Prostate gland (tissue), 2 donors: ENCODE results near the gene HIBCH. TPM values are rescaled to one million over a fixed set of nuclear protein-coding genes. Genes with fewer than 3 reads are reported as not detected.

ENCODE experiments used
- DNase-seq: peaks from one replicate; pipeline ENCODE4 v3.0.0-alpha.2; 2019; ENCODE audit warnings: low spot score
- H3K27ac ChIP-seq, 2 donors: fragments of 200-600 bp; sonication (generic); 2 replicates each; pipeline ENCODE4 v1.5.1; 2017 to 2019
- H3K27me3 ChIP-seq: fragments of 200-600 bp; sonication (generic); replicated peaks from 2 replicates; pipeline ENCODE4 v1.5.1; 2019; ENCODE audit not compliant: insufficient read depth
- H3K36me3 ChIP-seq, 2 donors: fragments of 200-600 bp; sonication (generic); 1 replicate in 1 of 2; 2 replicates in 1 of 2; pipeline versions ENCODE4 v1.5.1 to v1.8.1; 2017 to 2019
- H3K4me1 ChIP-seq: fragments of 200-600 bp; sonication (generic); replicated peaks from 2 replicates; pipeline ENCODE4 v1.5.1; 2019
- H3K4me3 ChIP-seq, 2 donors: fragments of 200-600 bp; sonication (generic); 2 replicates each; pipeline ENCODE4 v1.5.1; 2017 to 2019
- H3K9me3 ChIP-seq: fragments of 200-600 bp; sonication (generic); 2 replicates; pipeline ENCODE4 v1.5.1; 2017
- POLR2A ChIP-seq: fragments of 450-650 bp; IDR thresholded peaks from one replicate; pipeline ENCODE4 v1.6.1; 2016; ENCODE audit warnings: antibody characterized with exemption, mild to moderate bottlenecking
- POLR2AphosphoS5 ChIP-seq: sonication (generic); formaldehyde crosslinking; IDR thresholded peaks from one replicate; pipeline ENCODE4 v1.6.1; 2017; ENCODE audit warnings: antibody characterized with exemption
- WGBS: methylation state at CpG from one replicate; pipeline ENCODE4 v1.1.5; 2018; 5-methylcytosine and 5-hydroxymethylcytosine counted together
- intact Hi-C: fragments of 100-400 bp; cut with DNase I; formaldehyde crosslinking; loops from one replicate; pipeline ENCODE4 v1.14.2; 2022
- total RNA-seq, 2 donors: library from RNA; depleted of rRNA; stranded (reverse); fragments of >200 nt; gene quantifications; one replicate each; pipeline ENCODE4 v1.1.0, GENCODE V29; 2016
- TF ChIP-seq, protein P1 (sequence below), 4 experiments: fragments of 200-600 bp in 2 of 4; fragments of 450-650 bp in 2 of 4; sonication (generic) in 2 of 4; IDR thresholded peaks; 1 replicate in 3 of 4; 2 replicates in 1 of 4; pipeline ENCODE4 v1.5.1; 2016 to 2019; ENCODE audit warnings: antibody characterized with exemption in 4 of 4, mild to moderate bottlenecking in 2 of 4, moderate library complexity in 2 of 4

HIBCH gene
- total RNA-seq, 2 donors from 2014 or later, result 25.3 to 27.8 TPM

DNA sequence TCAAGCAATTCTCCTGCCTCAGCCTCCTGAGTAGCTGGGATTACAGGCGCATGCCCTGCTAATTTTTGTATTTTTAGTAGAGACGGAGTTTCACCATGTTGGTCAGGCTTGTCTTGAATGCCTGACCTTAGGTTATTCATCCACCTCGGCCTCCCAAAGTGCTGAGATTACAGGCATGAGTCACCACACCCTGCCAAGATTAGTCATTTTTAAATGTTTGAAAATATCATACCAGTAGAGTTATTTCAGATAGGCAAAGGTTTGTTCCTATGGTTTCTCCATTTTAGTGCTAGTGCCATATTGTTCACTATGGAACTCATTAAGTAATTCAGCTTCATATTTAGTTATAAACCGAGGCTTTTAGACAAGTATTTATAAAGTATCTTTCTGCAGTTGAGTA is 52.3 kb downstream of the HIBCH start:
- Histone ChIP-seq H3K9me3 (no peaks in the 10 kb centered on the region), H3K27ac (no peak overlapping the region), H3K4me3 (no peak overlapping the region), H3K4me1 (no peaks in the 10 kb centered on the region), H3K36me3 (no peaks in the 10 kb centered on the region), H3K27me3 (no peaks in the 10 kb centered on the region)
- no peak for TF ChIP-seq POLR2A
- TF ChIP-seq, protein P1, sequence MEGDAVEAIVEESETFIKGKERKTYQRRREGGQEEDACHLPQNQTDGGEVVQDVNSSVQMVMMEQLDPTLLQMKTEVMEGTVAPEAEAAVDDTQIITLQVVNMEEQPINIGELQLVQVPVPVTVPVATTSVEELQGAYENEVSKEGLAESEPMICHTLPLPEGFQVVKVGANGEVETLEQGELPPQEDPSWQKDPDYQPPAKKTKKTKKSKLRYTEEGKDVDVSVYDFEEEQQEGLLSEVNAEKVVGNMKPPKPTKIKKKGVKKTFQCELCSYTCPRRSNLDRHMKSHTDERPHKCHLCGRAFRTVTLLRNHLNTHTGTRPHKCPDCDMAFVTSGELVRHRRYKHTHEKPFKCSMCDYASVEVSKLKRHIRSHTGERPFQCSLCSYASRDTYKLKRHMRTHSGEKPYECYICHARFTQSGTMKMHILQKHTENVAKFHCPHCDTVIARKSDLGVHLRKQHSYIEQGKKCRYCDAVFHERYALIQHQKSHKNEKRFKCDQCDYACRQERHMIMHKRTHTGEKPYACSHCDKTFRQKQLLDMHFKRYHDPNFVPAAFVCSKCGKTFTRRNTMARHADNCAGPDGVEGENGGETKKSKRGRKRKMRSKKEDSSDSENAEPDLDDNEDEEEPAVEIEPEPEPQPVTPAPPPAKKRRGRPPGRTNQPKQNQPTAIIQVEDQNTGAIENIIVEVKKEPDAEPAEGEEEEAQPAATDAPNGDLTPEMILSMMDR (IDR thresholded peaks at IDR 0.05), result no peak
- TF ChIP-seq POLR2AphosphoS5, result no peak
- DNase-seq, result no peak
- 93% methylated on average over 4 of the region's 4 CpGs for WGBS
- intact Hi-C loops, result no loop called here

DNA sequence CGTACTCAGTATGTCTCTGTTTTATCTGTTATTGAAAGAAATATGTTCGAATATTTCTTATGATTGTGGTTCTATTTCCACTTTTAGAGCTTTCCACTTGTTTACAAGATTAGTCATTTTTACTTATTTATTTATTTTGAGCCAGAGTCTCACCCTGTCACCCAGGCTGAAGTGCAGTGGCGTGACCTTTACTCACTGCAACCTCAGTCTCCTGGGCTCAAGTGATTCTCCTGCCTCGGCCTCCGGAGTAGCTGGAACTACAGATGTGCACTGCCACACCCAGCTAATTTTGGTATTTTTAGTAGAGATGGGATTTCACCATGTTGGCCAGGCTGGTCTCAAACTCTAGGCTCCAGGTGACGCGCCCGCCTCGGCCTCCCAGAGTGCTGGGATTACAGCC is 53.3 kb downstream of the HIBCH start:
- Histone ChIP-seq H3K27ac (no peak overlapping the region), H3K9me3 (no peaks in the 10 kb centered on the region), H3K4me1 (no peaks in the 10 kb centered on the region), H3K36me3 (no peaks in the 10 kb centered on the region), H3K27me3 (no peaks in the 10 kb centered on the region), H3K4me3 (no peak overlapping the region)
- TF ChIP-seq POLR2AphosphoS5 (no peak), POLR2A (no peak)
- TF ChIP-seq, protein P1 (IDR thresholded peaks at IDR 0.05), result no peak
- no peak for DNase-seq
- intact Hi-C loops, result no loop called here
- 98% methylated on average over 9 of the region's 9 CpGs for WGBS

GRCh38 chr2:190261851-190262250 is 57.8 kb downstream of the HIBCH start:
- TF ChIP-seq, protein P1 (IDR thresholded peaks at IDR 0.05), result no peak
- TF ChIP-seq POLR2AphosphoS5, result no peak
- TF ChIP-seq POLR2A, result no peak
- intact Hi-C loops, result no loop called here
- Histone ChIP-seq H3K27ac (no peak overlapping the region), H3K36me3 (no peaks in the 10 kb centered on the region), H3K4me1 (no peaks in the 10 kb centered on the region), H3K4me3 (no peak overlapping the region), H3K9me3 (no peaks in the 10 kb centered on the region), H3K27me3 (no peaks in the 10 kb centered on the region)
- DNase-seq, result no peak
- 38% methylated on average over 2 of the region's 2 CpGs for WGBS

- no peak for DNase-seq
- no peaks in the 10 kb centered on the region for H3K9me3 ChIP-seq
- H3K27me3 ChIP-seq, result no peaks in the 10 kb centered on the region
- no peak overlapping the region for H3K27ac ChIP-seq
- H3K4me3 ChIP-seq, result no peak overlapping the region
- H3K36me3 ChIP-seq, result no peaks in the 10 kb centered on the region
- intact Hi-C loops, result no loop called here
- no peaks in the 10 kb centered on the region for H3K4me1 ChIP-seq
- TF ChIP-seq POLR2AphosphoS5 (no peak), POLR2A (no peak)
- TF ChIP-seq, protein P1 (IDR thresholded peaks at IDR 0.05), result no peak
- WGBS, result 84% methylated on average over 3 of the region's 3 CpGs
Observed at GRCh38 chr2:190256087-190256486, 63.5 kb downstream of the HIBCH start.

DNA sequence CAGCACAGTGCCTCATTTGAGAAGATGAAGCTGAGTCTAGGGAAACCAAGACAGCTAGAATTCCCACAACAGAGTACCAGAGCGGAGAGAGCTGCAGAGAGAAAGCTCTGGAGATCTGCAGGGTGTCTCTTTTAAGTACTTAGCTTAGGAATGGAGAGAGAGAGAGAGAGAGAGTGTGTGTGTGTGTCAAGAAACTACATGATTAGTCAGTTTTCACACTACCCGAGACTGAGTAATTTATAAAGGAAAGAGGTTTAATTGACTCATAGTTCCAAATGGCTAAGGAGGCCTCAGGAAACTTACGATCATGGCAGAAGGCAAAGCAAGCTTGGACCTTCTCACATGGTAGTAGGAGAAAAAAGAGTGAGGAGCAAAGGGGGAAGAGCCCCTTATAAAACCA is 64.0 kb downstream of the HIBCH start:
- Histone ChIP-seq H3K4me3 (no peak overlapping the region), H3K36me3 (no peaks in the 10 kb centered on the region), H3K4me1 (no peaks in the 10 kb centered on the region), H3K27ac (no peak overlapping the region), H3K9me3 (no peaks in the 10 kb centered on the region), H3K27me3 (no peaks in the 10 kb centered on the region)
- 93% methylated on average over 3 of the region's 3 CpGs for WGBS
- no peak for DNase-seq
- intact Hi-C loops, result no loop called here
- TF ChIP-seq, protein P1 (IDR thresholded peaks at IDR 0.05), result no peak
- TF ChIP-seq POLR2A, result no peak
